Loucy (cell line): ENCODE measurements around the gene PALS1.

Experiments
- EZH2phosphoT487 ChIP-seq: fragments of 200-600 bp; IDR thresholded peaks from 2 replicates; pipeline ENCODE4 v1.6.1; 2018; ENCODE audit warnings: antibody characterized with exemption, mild to moderate bottlenecking, moderate library complexity, borderline replicate concordance
- TF ChIP-seq, protein P1 (sequence below): fragments of 200-600 bp; sonication (generic); conservative IDR thresholded peaks from 2 replicates; pipeline ENCODE4 v1.5.1; 2014; ENCODE audit warnings: mild to moderate bottlenecking, antibody characterized with exemption, low read length

GRCh38 chr14:67276131-67276530, 34.9 kb downstream of the PALS1 start:
- TF ChIP-seq, protein P1, sequence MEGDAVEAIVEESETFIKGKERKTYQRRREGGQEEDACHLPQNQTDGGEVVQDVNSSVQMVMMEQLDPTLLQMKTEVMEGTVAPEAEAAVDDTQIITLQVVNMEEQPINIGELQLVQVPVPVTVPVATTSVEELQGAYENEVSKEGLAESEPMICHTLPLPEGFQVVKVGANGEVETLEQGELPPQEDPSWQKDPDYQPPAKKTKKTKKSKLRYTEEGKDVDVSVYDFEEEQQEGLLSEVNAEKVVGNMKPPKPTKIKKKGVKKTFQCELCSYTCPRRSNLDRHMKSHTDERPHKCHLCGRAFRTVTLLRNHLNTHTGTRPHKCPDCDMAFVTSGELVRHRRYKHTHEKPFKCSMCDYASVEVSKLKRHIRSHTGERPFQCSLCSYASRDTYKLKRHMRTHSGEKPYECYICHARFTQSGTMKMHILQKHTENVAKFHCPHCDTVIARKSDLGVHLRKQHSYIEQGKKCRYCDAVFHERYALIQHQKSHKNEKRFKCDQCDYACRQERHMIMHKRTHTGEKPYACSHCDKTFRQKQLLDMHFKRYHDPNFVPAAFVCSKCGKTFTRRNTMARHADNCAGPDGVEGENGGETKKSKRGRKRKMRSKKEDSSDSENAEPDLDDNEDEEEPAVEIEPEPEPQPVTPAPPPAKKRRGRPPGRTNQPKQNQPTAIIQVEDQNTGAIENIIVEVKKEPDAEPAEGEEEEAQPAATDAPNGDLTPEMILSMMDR, result no peak
- TF ChIP-seq EZH2phosphoT487, result no peak
